ENCODE data around the gene TEC. TPM values are rescaled to one million over a fixed set of nuclear protein-coding genes. Genes with fewer than 3 reads are reported as not detected.

TEC gene
- total and polyA plus RNA-seq, 2 experiments from 2014 or later: 2.9 to 3.0 TPM

GRCh38 chr4:48226199-48226598 is 43.4 kb downstream of the TEC start (continued):
- TF ChIP-seq REST (IDR thresholded peaks at IDR 0.05; ENCODE audit: unreplicated experiment): no peak
- no peak for TF ChIP-seq STAT1 (IDR thresholded peaks at IDR 0.05; ENCODE audit: unreplicated experiment)
- TF ChIP-seq ZNF331 (CRISPR knock-in tag; IDR thresholded peaks at IDR 0.05; ENCODE audit: low read depth): no peak
- no peak for TF ChIP-seq ETS1 (IDR thresholded peaks at IDR 0.05)
- TF ChIP-seq CTCF (conservative IDR thresholded peaks at IDR 0.05; ENCODE audit: low read depth in 2 of 2): no peak
- no peak for TF ChIP-seq POLR2AphosphoS5 (IDR thresholded peaks at IDR 0.05; ENCODE audit: low read depth)
- TF ChIP-seq EZH2phosphoT487 (IDR thresholded peaks at IDR 0.05; ENCODE audit: unreplicated experiment): no peak

- Histone ChIP-seq H4K20me1 (replicated peaks; ENCODE audit: insufficient read depth) (no peaks in the 10 kb centered on the region), H3K27me3 (ENCODE audit: insufficient read depth) (no peaks in the 10 kb centered on the region), H2AFZ (no peak overlapping the region), H3K4me1 (ENCODE audit: insufficient read depth) (peaks cover 8% of the 10 kb centered on the region; the same call in 1 of the 2 replicates), H3K79me2 (replicated peaks; ENCODE audit: insufficient read depth) (no peaks in the 10 kb centered on the region), H3K36me3 (ENCODE audit: insufficient read depth) (no peaks in the 10 kb centered on the region), H3K4me2 (0 out of 2 replicates have a peak overlapping the region, but pooled peaks have one; percentile 1), H3K27ac (ENCODE audit: low read depth) (peak overlapping the region; percentile 75), H3F3A (replicated peaks; ENCODE audit: low read depth) (no peaks in the 10 kb centered on the region), H3K9me2 (ENCODE audit: insufficient read depth) (no peaks in the 10 kb centered on the region; the same call in 1 of the 2 replicates), H3K4me3 (no peak overlapping the region)
- no peak overlapping the region for H3K4me3 Mint-ChIP-seq
- peaks cover 14% of the 10 kb centered on the region for H3K4me1 Mint-ChIP-seq
- H3K27me3 Mint-ChIP-seq (ENCODE audit: insufficient read depth, low read depth, poor library complexity): peaks cover 3% of the 10 kb centered on the region
- ATAC-seq: peak; percentile 81
- H3K36me3 Mint-ChIP-seq (ENCODE audit: low read depth): no peaks in the 10 kb centered on the region
- H3K27ac Mint-ChIP-seq: peak overlapping the region; percentile 37; the same call in 1 of the 2 replicates
- TF ChIP-seq EZH2 (IDR thresholded peaks at IDR 0.05; ENCODE audit: low read depth, unreplicated experiment): no peak
- TF ChIP-seq ZNF114 (CRISPR knock-in tag; IDR thresholded peaks at IDR 0.05): no peak
- no peak for TF ChIP-seq STAT1 (IDR thresholded peaks at IDR 0.05; ENCODE audit: unreplicated experiment)
- TF ChIP-seq CTCF (conservative IDR thresholded peaks at IDR 0.05; ENCODE audit: low read depth in 2 of 2): no peak
- no peak for TF ChIP-seq POLR2AphosphoS5 (IDR thresholded peaks at IDR 0.05; ENCODE audit: low read depth)
- no peak for TF ChIP-seq EZH2phosphoT487 (IDR thresholded peaks at IDR 0.05; ENCODE audit: unreplicated experiment)
- no peak for TF ChIP-seq ZNF331 (CRISPR knock-in tag; IDR thresholded peaks at IDR 0.05; ENCODE audit: low read depth)
- no peaks in the 10 kb centered on the region for H3K9me3 Mint-ChIP-seq
- DNase-seq (ENCODE audit: low spot score): peak; percentile 49
Observed at GRCh38 chr4:48225368-48226141, 44.1 kb downstream of the TEC start.
